Muscle layer of colon (tissue), 2 donors: ENCODE results near the gene SLC17A2.
"Not testable (repeated sequence)": the region's sequence is repeated elsewhere in the genome, so short reads cannot be mapped to it uniquely, and the experiment has no call there.

Source experiments
- H3K27ac ChIP-seq: one replicate; pipeline ENCODE4 v1.7.0; 2013; ENCODE audit warnings: low read depth, mild to moderate bottlenecking, low read length, moderate library complexity
- H3K27me3 ChIP-seq, 2 donors: one replicate each; pipeline ENCODE4 v1.7.0; 2013; ENCODE audit warnings: low read length in 2 of 2, mild to moderate bottlenecking in 2 of 2; ENCODE audit not compliant: insufficient read depth in 2 of 2, control insufficient read depth in 1 of 2
- H3K36me3 ChIP-seq: one replicate; pipeline ENCODE4 v1.7.0; 2013; ENCODE audit warnings: mild to moderate bottlenecking, low read length; ENCODE audit not compliant: insufficient read depth
- H3K4me1 ChIP-seq: one replicate; pipeline ENCODE4 v1.7.0; 2013; ENCODE audit warnings: mild to moderate bottlenecking, low read length; ENCODE audit not compliant: insufficient read depth
- H3K4me3 ChIP-seq, 2 donors: one replicate each; pipeline ENCODE4 v1.7.0; 2013; ENCODE audit warnings: low read length in 2 of 2, low read depth in 1 of 2, mild to moderate bottlenecking in 1 of 2, moderate library complexity in 1 of 2
- H3K9ac ChIP-seq: one replicate; pipeline ENCODE4 v1.7.0; 2013; ENCODE audit warnings: low read length
- H3K9me3 ChIP-seq: one replicate; pipeline ENCODE4 v1.7.0; 2013; ENCODE audit warnings: mild to moderate bottlenecking, low read length
- donor health status: abdominal sarcoma.
- donor health status: Adenocarcinoma of cecum.

SLC17A2 gene

GRCh38 chr6:25929785-25930184, 706 bp downstream of the SLC17A2 start:
- not testable (repeated sequence) for H3K27ac ChIP-seq, H3K27me3 ChIP-seq, H3K9ac ChIP-seq, H3K36me3 ChIP-seq, H3K4me1 ChIP-seq, H3K9me3 ChIP-seq, H3K4me3 ChIP-seq

- H3K4me3 ChIP-seq: no peak overlapping the region
- H3K4me1 ChIP-seq: no peaks in the 10 kb centered on the region
- no peaks in the 10 kb centered on the region for H3K36me3 ChIP-seq
- H3K27me3 ChIP-seq: no peaks in the 10 kb centered on the region
- no peak overlapping the region for H3K9ac ChIP-seq
- no peak overlapping the region for H3K27ac ChIP-seq
- H3K9me3 ChIP-seq: no peaks in the 10 kb centered on the region
Measured at GRCh38 chr6:25928562-25929324, 1.7 kb downstream of the SLC17A2 start.

- Histone ChIP-seq H3K9ac (no peak overlapping the region), H3K27me3 (no peaks in the 10 kb centered on the region), H3K27ac (no peak overlapping the region), H3K36me3 (no peaks in the 10 kb centered on the region), H3K9me3 (no peaks in the 10 kb centered on the region), H3K4me1 (no peaks in the 10 kb centered on the region), H3K4me3 (no peak overlapping the region)
Measured at GRCh38 chr6:25927756-25928216, 2.7 kb downstream of the SLC17A2 start.

DNA sequence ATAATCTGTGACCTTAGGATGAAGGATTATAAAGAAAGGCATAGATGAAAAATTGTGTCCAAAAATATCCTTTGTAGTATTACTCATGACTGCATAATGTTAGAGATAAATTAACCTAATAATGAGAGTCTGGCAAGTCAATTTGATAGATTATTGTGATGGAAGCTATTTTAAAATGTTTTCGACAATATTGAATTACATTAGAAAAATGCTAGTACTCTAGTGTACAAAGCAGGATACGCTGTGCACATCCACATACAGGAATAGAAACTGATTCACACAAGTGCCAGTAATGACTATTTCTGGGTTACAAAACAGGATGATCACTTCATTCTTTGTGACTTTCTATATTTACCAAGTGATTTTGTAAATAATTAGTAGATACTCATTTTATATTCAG, 3.3 kb downstream of the SLC17A2 start:
- H3K27ac ChIP-seq: no peak overlapping the region
- no peak overlapping the region for H3K4me3 ChIP-seq
- H3K9ac ChIP-seq: no peak overlapping the region
- no peaks in the 10 kb centered on the region for H3K4me1 ChIP-seq
- no peaks in the 10 kb centered on the region for H3K27me3 ChIP-seq
- H3K36me3 ChIP-seq: no peaks in the 10 kb centered on the region
- no peaks in the 10 kb centered on the region for H3K9me3 ChIP-seq

GRCh38 chr6:25925876-25926275, 4.6 kb downstream of the SLC17A2 start:
- no peaks in the 10 kb centered on the region for H3K27me3 ChIP-seq
- H3K36me3 ChIP-seq: no peaks in the 10 kb centered on the region
- H3K27ac ChIP-seq: no peak overlapping the region

GRCh38 chr6:25922301-25922700, 8.2 kb downstream of the SLC17A2 start:
- no peaks in the 10 kb centered on the region for H3K9me3 ChIP-seq
- no peaks in the 10 kb centered on the region for H3K36me3 ChIP-seq
- no peak overlapping the region for H3K27ac ChIP-seq
- H3K9ac ChIP-seq: no peak overlapping the region
- H3K4me1 ChIP-seq: no peaks in the 10 kb centered on the region
- H3K4me3 ChIP-seq: no peak overlapping the region
- no peaks in the 10 kb centered on the region for H3K27me3 ChIP-seq

More at GRCh38 chr6:25925876-25926275, 4.6 kb downstream of the SLC17A2 start:
- Histone ChIP-seq H3K4me1 (no peaks in the 10 kb centered on the region), H3K9me3 (no peaks in the 10 kb centered on the region), H3K9ac (no peak overlapping the region), H3K4me3 (no peak overlapping the region)

DNA sequence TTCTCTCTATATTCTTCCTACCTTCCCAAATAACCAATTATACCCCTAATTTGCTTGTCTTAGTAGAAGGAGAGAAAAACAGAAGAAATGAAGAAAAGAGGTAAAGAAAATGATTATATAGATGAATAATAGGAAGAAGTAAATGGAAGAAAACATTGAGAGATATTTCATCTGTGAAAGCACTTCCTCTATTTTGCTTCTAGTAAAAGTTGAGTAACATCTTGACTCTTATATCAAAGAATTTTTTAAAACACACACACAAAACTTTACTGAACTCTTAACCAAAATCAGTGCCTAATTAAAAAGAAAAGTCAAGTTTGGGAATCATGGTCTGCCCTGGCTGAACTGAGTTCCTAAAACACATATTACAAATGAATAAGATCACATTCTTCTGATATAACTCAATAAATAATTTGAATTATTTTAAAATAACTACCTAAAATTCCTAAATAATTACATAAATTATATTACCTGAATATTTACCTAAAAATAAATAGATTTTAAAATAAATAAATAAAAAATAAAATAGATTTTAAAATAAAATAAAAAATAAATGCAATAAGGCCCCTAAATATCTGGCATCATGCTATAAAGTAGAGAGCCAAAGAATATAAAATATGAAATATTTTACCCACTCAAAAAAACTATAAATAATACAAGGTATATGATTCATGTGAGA, 8.8 kb downstream of the SLC17A2 start:
- Histone ChIP-seq H3K4me3 (no peak overlapping the region), H3K4me1 (no peaks in the 10 kb centered on the region), H3K9ac (no peak overlapping the region), H3K9me3 (no peaks in the 10 kb centered on the region), H3K27ac (no peak overlapping the region), H3K36me3 (no peaks in the 10 kb centered on the region), H3K27me3 (no peaks in the 10 kb centered on the region)

- Histone ChIP-seq H3K27me3 (no peaks in the 10 kb centered on the region), H3K36me3 (no peaks in the 10 kb centered on the region), H3K9me3 (no peaks in the 10 kb centered on the region), H3K9ac (no peak overlapping the region), H3K4me1 (no peaks in the 10 kb centered on the region), H3K27ac (no peak overlapping the region), H3K4me3 (no peak overlapping the region)
Measured at GRCh38 chr6:25919657-25920056, 10.8 kb downstream of the SLC17A2 start.

DNA sequence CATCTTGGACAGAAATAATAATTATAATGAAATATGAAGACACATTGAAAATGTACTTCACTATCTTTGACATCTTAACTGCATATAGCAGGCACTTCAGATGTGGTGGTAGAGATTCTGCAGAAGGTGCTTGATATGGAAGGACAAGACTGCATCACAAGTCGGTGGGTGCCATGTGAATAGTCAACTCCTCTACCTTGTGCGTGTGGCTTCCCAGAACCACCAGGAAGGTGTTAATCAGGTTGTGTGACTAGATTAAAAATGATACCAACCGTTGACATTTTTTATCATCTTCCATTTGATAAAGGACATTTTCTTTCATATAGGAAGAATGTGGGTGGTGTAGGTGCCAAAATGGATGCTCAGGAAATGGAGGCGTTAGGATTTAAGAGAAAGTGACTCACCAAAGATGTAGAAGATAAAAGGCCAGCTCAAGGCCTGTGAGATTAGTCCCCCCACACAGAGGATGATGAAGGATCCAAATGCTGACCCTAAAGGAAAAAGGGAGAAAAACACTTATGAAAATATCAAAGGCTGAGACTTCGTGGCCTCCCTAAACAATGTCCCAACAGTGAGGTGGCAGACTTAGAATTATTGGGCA, 12.3 kb downstream of the SLC17A2 start:
- no peak overlapping the region for H3K27ac ChIP-seq
- H3K36me3 ChIP-seq: no peaks in the 10 kb centered on the region
- no peak overlapping the region for H3K4me3 ChIP-seq

GRCh38 chr6:25916789-25917490, 13.6 kb downstream of the SLC17A2 start:
- Histone ChIP-seq H3K9ac (no peak overlapping the region), H3K36me3 (no peaks in the 10 kb centered on the region), H3K27me3 (no peaks in the 10 kb centered on the region)

More for the DNA sequence above, 12.3 kb downstream of the SLC17A2 start:
- no peak overlapping the region for H3K9ac ChIP-seq
- no peaks in the 10 kb centered on the region for H3K4me1 ChIP-seq
- no peaks in the 10 kb centered on the region for H3K27me3 ChIP-seq
- no peaks in the 10 kb centered on the region for H3K9me3 ChIP-seq

GRCh38 chr6:25916330-25916729, 14.2 kb downstream of the SLC17A2 start:
- Histone ChIP-seq H3K36me3 (no peaks in the 10 kb centered on the region), H3K4me3 (no peak overlapping the region), H3K4me1 (no peaks in the 10 kb centered on the region), H3K27ac (no peak overlapping the region), H3K9me3 (no peaks in the 10 kb centered on the region), H3K9ac (no peak overlapping the region), H3K27me3 (no peaks in the 10 kb centered on the region)

More at GRCh38 chr6:25916789-25917490, 13.6 kb downstream of the SLC17A2 start:
- Histone ChIP-seq H3K9me3 (no peaks in the 10 kb centered on the region), H3K4me1 (no peaks in the 10 kb centered on the region), H3K27ac (no peak overlapping the region), H3K4me3 (no peak overlapping the region)
